Endothelial cell of umbilical vein (primary cell): ENCODE results near the gene TSNAXIP1. TPM values are rescaled to one million over a fixed set of nuclear protein-coding genes. Genes with fewer than 3 reads are reported as not detected.

Experiments used
- BruUV-seq: library from RNA; stranded (reverse); fragments of 400-500 nt; replicated peaks from 2 replicates; lab custom pipeline; 2021; lab: Mats Ljungman, UMichigan
- CTCF ChIA-PET: fragments of 300-600, 350-600 bp; sonication (Branson Sonifier 250); formaldehyde crosslinking; loops from one replicate; lab custom pipeline; 2021; ENCODE audit warnings: antibody characterized with exemption, inconsistent platforms; lab: Charles Lee
- POLR2A ChIA-PET: fragments of 300-600, 350-600 bp; sonication (Branson Sonifier 250); formaldehyde crosslinking; loops from one replicate; lab custom pipeline; 2021; ENCODE audit warnings: antibody characterized with exemption, inconsistent platforms; lab: Charles Lee
- DNase-seq: peaks from one replicate; pipeline ENCODE4 v3.0.0-alpha.2; 2011; ENCODE audit warnings: low read depth, low spot score
- FAIRE-seq: peaks from 2 replicates; lab custom pipeline; 2011; peaks lifted over from hg19 to GRCh38; lab: Jason Lieb, UNC
- H2AFZ ChIP-seq: 2 replicates; pipeline ENCODE4 v1.6.0; 2012; ENCODE audit warnings: low read depth, low read length, control low read depth, inconsistent platforms
- H3K27ac ChIP-seq: 2 replicates; pipeline ENCODE4 v1.5.1; 2011; ENCODE audit warnings: low read depth, mild to moderate bottlenecking, control low read depth, low read length, moderate library complexity; ENCODE audit not compliant: insufficient read depth
- H3K27me3 ChIP-seq, 2 experiments: 2 replicates each; pipeline versions ENCODE4 v1.6.0 to v1.6.1; 2011; ENCODE audit warnings: low read length in 2 of 2, mixed read lengths in 1 of 2; ENCODE audit not compliant: control insufficient read depth in 2 of 2, insufficient read depth in 2 of 2
- H3K36me3 ChIP-seq, 2 experiments: 2 replicates in 1 of 2; 3 replicates in 1 of 2; pipeline ENCODE4 v1.5.1; 2011; ENCODE audit warnings: low read length in 2 of 2, mild to moderate bottlenecking in 1 of 2, moderate library complexity in 1 of 2; ENCODE audit not compliant: control insufficient read depth in 2 of 2, insufficient read depth in 2 of 2; ENCODE audit errors: extremely low read depth in 1 of 2
- H3K4me1 ChIP-seq: 3 replicates; pipeline ENCODE4 v1.5.1; 2011; ENCODE audit warnings: mild to moderate bottlenecking, low read length; ENCODE audit not compliant: control insufficient read depth, insufficient read depth; ENCODE audit errors: extremely low read depth
- H3K4me2 ChIP-seq: 2 replicates; pipeline ENCODE4 v1.6.1; 2011; ENCODE audit warnings: low read length, control low read depth, mixed read lengths; ENCODE audit not compliant: insufficient read depth
- H3K4me3 ChIP-seq, 3 experiments: fragments of 200-600 bp in 1 of 3; sonication (generic), shearing (Covaris generic) in 1 of 3; replicated peaks in 1 of 3; 2 replicates each; pipeline ENCODE4 v1.5.1; 2011 to 2016; ENCODE audit warnings: control low read depth in 3 of 3, low read length in 3 of 3, mild to moderate bottlenecking in 2 of 3, inconsistent platforms in 1 of 3, low read depth in 1 of 3, moderate library complexity in 1 of 3; ENCODE audit not compliant: insufficient read depth in 1 of 3
- H3K79me2 ChIP-seq: 2 replicates; pipeline ENCODE4 v1.6.0; 2012; ENCODE audit warnings: low read length, inconsistent platforms; ENCODE audit not compliant: control insufficient read depth, insufficient read depth
- H3K9ac ChIP-seq: replicated peaks from 2 replicates; pipeline ENCODE3; 2011; ENCODE audit warnings: low read length, control low read depth; ENCODE audit not compliant: insufficient read depth; ENCODE audit errors: extremely low read depth
- H3K9me1 ChIP-seq: replicated peaks from 3 replicates; pipeline ENCODE4 v1.6.0; 2011; ENCODE audit warnings: mild to moderate bottlenecking, low read length; ENCODE audit not compliant: control insufficient read depth, insufficient read depth; ENCODE audit errors: extremely low read depth
- H3K9me3 ChIP-seq: replicated peaks from 2 replicates; pipeline ENCODE4 v1.5.1; 2012; ENCODE audit warnings: low read length, inconsistent platforms; ENCODE audit not compliant: control insufficient read depth, insufficient read depth
- H4K20me1 ChIP-seq: replicated peaks from 2 replicates; pipeline ENCODE3; 2011; ENCODE audit warnings: mild to moderate bottlenecking, low read length; ENCODE audit not compliant: control insufficient read depth, insufficient read depth; ENCODE audit errors: extremely low read depth
- EZH2 ChIP-seq: IDR thresholded peaks from 2 replicates; pipeline ENCODE4 v1.6.1; 2012; ENCODE audit warnings: borderline replicate concordance, low read depth, mild to moderate bottlenecking, moderate library complexity, low read length, inconsistent platforms; ENCODE audit not compliant: severe bottlenecking
- FOS ChIP-seq: IDR thresholded peaks from 2 replicates; pipeline ENCODE4 v1.6.1; 2011; ENCODE audit warnings: mild to moderate bottlenecking, low read length, moderate library complexity, borderline replicate concordance; ENCODE audit not compliant: insufficient read depth
- GATA2 ChIP-seq: IDR thresholded peaks from 2 replicates; pipeline ENCODE4 v1.7.0; 2011; ENCODE audit warnings: low read depth, mild to moderate bottlenecking, moderate library complexity, mixed read lengths, low read length; ENCODE audit not compliant: insufficient read length, insufficient read depth
- JUN ChIP-seq: IDR thresholded peaks from 2 replicates; pipeline ENCODE4 v1.6.1; 2011; ENCODE audit warnings: borderline replicate concordance, low read depth; ENCODE audit not compliant: insufficient read length, insufficient read depth
- MYC ChIP-seq: IDR thresholded peaks from one replicate; pipeline ENCODE4 v1.6.1; 2011; ENCODE audit warnings: mild to moderate bottlenecking, low read depth, low read length
- POLR2A ChIP-seq: IDR thresholded peaks from 2 replicates; pipeline ENCODE4 v1.6.1; 2012; ENCODE audit warnings: low read depth, mild to moderate bottlenecking, control low read depth, low read length
- POLR2AphosphoS5 ChIP-seq: IDR thresholded peaks from 2 replicates; pipeline ENCODE4 v1.6.1; 2012; ENCODE audit warnings: low read depth, mild to moderate bottlenecking, control low read depth, low read length, moderate library complexity; ENCODE audit not compliant: insufficient read depth
- dilution Hi-C: fragments of 300-500 bp; cut with MboI; formaldehyde crosslinking; loops from one replicate; pipeline ENCODE4 v1.15.0; 2019; ENCODE audit warnings: low sequenced_read_pairs; ENCODE audit not compliant: extremely low pct_ligation_motif_present
- intact Hi-C: fragments of 100-400 bp; cut with micrococcal nuclease; formaldehyde crosslinking; loops from one replicate; pipeline ENCODE4 v1.10.0; 2022
- polyA plus RNA-seq, 4 experiments: library from polyadenylated mRNA; depleted of rRNA in 3 of 4; stranded (reverse) in 3 of 4; unstranded in 1 of 4; fragments of >200 nt; gene quantifications; 2 replicates each; pipeline versions ENCODE4 v1.2.1 to v1.2.3, GENCODE V29; 2011 to 2012; ENCODE audit warnings: missing spikeins in 1 of 4
- total RNA-seq: library from RNA; stranded (reverse); gene quantifications from 2 replicates; pipeline ENCODE4 v1.2.3, GENCODE V29; 2021
- TF ChIP-seq, protein P1 (sequence below), 2 donors: IDR thresholded peaks; 1 replicate in 1 of 2; 2 replicates in 1 of 2; pipeline ENCODE4 v1.5.1; 2011; ENCODE audit warnings: low read length in 2 of 2, mild to moderate bottlenecking in 2 of 2, moderate library complexity in 2 of 2, control low read depth in 1 of 2, inconsistent platforms in 1 of 2, low read depth in 1 of 2; ENCODE audit not compliant: insufficient read depth in 1 of 2; ENCODE audit errors: extremely low read depth in 1 of 2
- TF ChIP-seq, protein P2 (sequence below): IDR thresholded peaks from 2 replicates; pipeline ENCODE4 v1.6.1; 2011; ENCODE audit not compliant: insufficient read depth, insufficient read length

The TSNAXIP1 gene
- total and polyA plus RNA-seq, 2 donors (not counting 3 experiments of a cell fraction or from before 2014, with no cell fraction given): 0.95 to 1.2 TPM

DNA sequence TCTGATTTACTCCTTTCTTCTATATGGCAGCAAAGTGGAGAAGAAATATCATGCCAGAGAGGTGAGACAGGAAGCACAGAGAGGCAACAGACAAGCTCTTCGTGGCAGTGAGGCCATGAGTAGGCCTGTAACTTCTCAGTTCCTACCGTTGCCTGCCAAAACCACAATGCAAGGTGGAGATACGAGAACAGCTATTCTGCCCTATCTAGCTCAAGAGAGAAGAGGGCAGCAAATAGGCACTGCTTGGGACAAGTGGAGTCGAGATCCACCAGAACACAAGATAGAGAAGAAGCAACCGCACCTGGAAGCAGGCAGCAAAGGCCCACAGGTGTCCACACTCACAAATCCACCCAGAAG is 25.1 kb upstream of the TSNAXIP1 start:
- intact Hi-C loops: no loop called here
- ChIA-PET POLR2A (no interaction called here), CTCF (interaction anchor here (1.1 kb wide), 1 partner anchor 11 kb away, joined by 5 read pairs; no protein-coding TSS in a partner anchor)
- no peak overlapping the region for H3K4me2 ChIP-seq
- H2AFZ ChIP-seq: no peak overlapping the region
- H3K9me3 ChIP-seq: no peaks in the 10 kb centered on the region
- peaks cover 11% of the 10 kb centered on the region for H3K79me2 ChIP-seq
- dilution Hi-C loops: no loop called here
- no peaks in the 10 kb centered on the region for H3K27me3 ChIP-seq
- peaks cover 0 to 3% of the 10 kb centered on the region in 2 experiments for H3K36me3 ChIP-seq
- no peaks in the 10 kb centered on the region for H4K20me1 ChIP-seq
- FAIRE-seq (no peak), DNase-seq (no peak)
- no TSS peak for BruUV-seq
- no peak overlapping the region for H3K27ac ChIP-seq
- no peak for TF ChIP-seq GATA2
- H3K9ac ChIP-seq: no peak overlapping the region
- no peaks in the 10 kb centered on the region for H3K9me1 ChIP-seq
- no peak overlapping the region for H3K4me3 ChIP-seq
- no peaks in the 10 kb centered on the region for H3K4me1 ChIP-seq

DNA sequence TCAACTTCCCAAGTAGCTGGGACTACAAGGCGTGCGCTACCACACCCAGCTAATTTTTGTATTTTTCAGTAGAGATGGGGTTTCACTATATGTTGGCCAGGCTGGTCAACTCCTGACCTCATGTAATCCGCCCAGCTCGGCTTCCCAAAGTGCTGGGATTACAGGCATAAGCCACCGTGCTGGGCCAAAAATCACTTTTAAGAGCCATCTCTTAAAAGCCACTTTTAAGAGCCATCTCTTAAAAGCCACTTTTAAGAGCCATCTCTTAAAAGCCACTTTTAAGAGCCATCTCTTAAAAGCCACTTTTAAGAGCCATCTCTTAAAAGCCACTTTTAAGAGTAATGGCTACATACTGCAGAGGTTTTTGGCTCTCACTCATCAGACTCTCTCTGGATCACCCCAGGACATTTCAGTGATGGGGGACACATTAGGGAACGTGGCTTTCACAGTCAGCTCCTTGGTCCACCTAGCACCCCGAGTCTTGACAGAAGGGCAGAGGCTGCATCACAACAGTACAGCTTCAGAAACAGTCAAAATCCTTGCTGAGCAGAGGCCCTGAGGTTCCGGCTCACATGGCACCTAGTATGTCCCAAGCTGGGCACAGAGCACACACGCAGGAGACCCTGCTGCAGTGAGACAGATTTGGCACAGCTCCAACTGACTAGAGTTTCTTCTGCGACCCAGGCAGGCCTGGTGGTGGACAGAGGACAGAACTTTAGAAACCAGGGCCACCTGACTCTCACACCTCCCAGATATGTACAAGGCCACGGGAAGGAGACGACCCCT is 23.9 kb upstream of the TSNAXIP1 start:
- Histone ChIP-seq H3K36me3 (peaks cover 0 to 3% of the 10 kb centered on the region in 2 experiments), H4K20me1 (no peaks in the 10 kb centered on the region), H3K4me1 (no peaks in the 10 kb centered on the region), H3K9me1 (no peaks in the 10 kb centered on the region), H3K9me3 (no peaks in the 10 kb centered on the region), H3K4me2 (no peak overlapping the region), H2AFZ (no peak overlapping the region), H3K27me3 (no peaks in the 10 kb centered on the region), H3K9ac (no peak overlapping the region), H3K79me2 (peaks cover 13% of the 10 kb centered on the region), H3K4me3 (no peak overlapping the region), H3K27ac (no peak overlapping the region)
- intact Hi-C loops: no loop called here
- DNase-seq: no peak
- ChIA-PET POLR2A (no interaction called here), CTCF (interaction anchor here (1.2 kb wide), 1 partner anchor 110 kb away, joined by 5 read pairs; no protein-coding TSS in a partner anchor)
- BruUV-seq: no TSS peak
- dilution Hi-C loops: no loop called here
- FAIRE-seq: no peak
- TF ChIP-seq FOS (no peak), JUN (no peak), POLR2AphosphoS5 (no peak), POLR2A (no peak), MYC (no peak), GATA2 (no peak), EZH2 (no peak)
- TF ChIP-seq, protein P1, sequence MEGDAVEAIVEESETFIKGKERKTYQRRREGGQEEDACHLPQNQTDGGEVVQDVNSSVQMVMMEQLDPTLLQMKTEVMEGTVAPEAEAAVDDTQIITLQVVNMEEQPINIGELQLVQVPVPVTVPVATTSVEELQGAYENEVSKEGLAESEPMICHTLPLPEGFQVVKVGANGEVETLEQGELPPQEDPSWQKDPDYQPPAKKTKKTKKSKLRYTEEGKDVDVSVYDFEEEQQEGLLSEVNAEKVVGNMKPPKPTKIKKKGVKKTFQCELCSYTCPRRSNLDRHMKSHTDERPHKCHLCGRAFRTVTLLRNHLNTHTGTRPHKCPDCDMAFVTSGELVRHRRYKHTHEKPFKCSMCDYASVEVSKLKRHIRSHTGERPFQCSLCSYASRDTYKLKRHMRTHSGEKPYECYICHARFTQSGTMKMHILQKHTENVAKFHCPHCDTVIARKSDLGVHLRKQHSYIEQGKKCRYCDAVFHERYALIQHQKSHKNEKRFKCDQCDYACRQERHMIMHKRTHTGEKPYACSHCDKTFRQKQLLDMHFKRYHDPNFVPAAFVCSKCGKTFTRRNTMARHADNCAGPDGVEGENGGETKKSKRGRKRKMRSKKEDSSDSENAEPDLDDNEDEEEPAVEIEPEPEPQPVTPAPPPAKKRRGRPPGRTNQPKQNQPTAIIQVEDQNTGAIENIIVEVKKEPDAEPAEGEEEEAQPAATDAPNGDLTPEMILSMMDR (IDR thresholded peaks at IDR 0.05; ENCODE audit: extremely low read depth in 1 of 2, insufficient read depth in 1 of 2, low read depth in 1 of 2, low read length in 2 of 2): no peak
- TF ChIP-seq, protein P2, sequence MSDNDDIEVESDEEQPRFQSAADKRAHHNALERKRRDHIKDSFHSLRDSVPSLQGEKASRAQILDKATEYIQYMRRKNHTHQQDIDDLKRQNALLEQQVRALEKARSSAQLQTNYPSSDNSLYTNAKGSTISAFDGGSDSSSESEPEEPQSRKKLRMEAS: no peak
